ENCODE results near the gene GOT1. TPM values are rescaled to one million over a fixed set of nuclear protein-coding genes. Genes with fewer than 3 reads are reported as not detected.

GOT1 gene
- polyA plus RNA-seq, 2 donors, result 29.6 to 57.8 TPM

DNA sequence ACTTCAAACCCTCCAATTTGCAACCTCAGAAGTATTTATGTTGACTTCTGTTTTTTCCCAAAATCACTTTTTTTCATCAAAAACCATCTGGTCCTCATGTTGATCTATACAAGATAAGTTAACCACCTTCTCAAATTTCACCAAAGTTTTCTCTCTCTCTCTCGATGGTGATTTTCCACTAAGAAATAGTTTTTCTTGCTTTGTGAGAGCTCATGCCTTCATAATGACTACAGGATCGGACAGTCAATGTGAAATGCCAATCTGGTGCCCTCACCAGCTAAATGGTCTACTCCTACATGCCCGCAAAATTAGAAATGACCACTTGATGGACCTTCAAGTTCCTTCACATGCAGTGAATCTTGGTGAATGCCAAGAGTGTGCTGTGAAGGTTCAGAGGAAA is 60.9 kb downstream of the GOT1 start:
- H3K27ac ChIP-seq (ENCODE audit: low read depth in 2 of 2, low read length in 1 of 2), result no peak overlapping the region
- H3K36me3 ChIP-seq (ENCODE audit: control insufficient read depth in 2 of 2, insufficient read depth in 2 of 2, low read length in 1 of 2), result no peaks in the 10 kb centered on the region
- H3K27me3 ChIP-seq (ENCODE audit: control insufficient read depth in 1 of 2, insufficient read depth in 2 of 2, low read length in 2 of 2), result no peaks in the 10 kb centered on the region
- H3K4me1 ChIP-seq (ENCODE audit: control insufficient read depth in 2 of 2, insufficient read depth in 2 of 2, low read length in 1 of 2), result no peaks in the 10 kb centered on the region
- H3K4me3 ChIP-seq (ENCODE audit: low read depth in 1 of 2, low read length in 2 of 2), result no peak overlapping the region
- H3K9me3 ChIP-seq (ENCODE audit: control insufficient read depth in 2 of 2, insufficient read depth in 1 of 2, low read depth in 1 of 2, low read length in 1 of 2), result no peaks in the 10 kb centered on the region
- WGBS, 2 donors, result 86 to 89% methylated on average over 3 of the region's 3 CpGs

DNA sequence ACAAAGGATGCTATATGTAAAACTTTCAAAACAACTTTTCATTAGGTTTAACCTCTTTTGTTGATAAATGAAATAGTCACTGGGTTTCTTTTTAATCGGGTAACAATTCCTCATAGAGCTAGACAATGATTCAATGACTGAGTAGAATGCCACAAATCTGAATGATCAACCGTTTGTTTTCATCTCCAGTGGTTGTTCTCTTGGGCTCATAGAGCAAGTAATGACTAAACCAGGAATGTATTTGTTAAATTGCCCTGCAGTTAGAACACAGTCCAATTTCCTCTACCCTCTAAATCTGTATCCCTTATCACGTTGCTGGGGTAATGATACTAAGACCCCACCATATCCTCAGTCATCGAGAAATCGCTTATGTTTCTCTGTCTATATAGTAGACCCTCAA is 61.3 kb downstream of the GOT1 start:
- Histone ChIP-seq H3K4me3 (ENCODE audit: low read depth in 1 of 2, low read length in 2 of 2) (no peak overlapping the region), H3K4me1 (ENCODE audit: control insufficient read depth in 2 of 2, insufficient read depth in 2 of 2, low read length in 1 of 2) (no peaks in the 10 kb centered on the region), H3K36me3 (ENCODE audit: control insufficient read depth in 2 of 2, insufficient read depth in 2 of 2, low read length in 1 of 2) (no peaks in the 10 kb centered on the region), H3K27ac (ENCODE audit: low read depth in 2 of 2, low read length in 1 of 2) (no peak overlapping the region), H3K27me3 (ENCODE audit: control insufficient read depth in 1 of 2, insufficient read depth in 2 of 2, low read length in 2 of 2) (no peaks in the 10 kb centered on the region), H3K9me3 (ENCODE audit: control insufficient read depth in 2 of 2, insufficient read depth in 1 of 2, low read depth in 1 of 2, low read length in 1 of 2) (no peaks in the 10 kb centered on the region)
- WGBS, 2 donors, result 86 to 87% methylated on average over 5 of the region's 5 CpGs

- 63 to 68% methylated on average over 1 of the region's 1 CpG for WGBS, 2 donors
Observed at GRCh38 chr10:99368646-99369045, 61.8 kb downstream of the GOT1 start.

DNA sequence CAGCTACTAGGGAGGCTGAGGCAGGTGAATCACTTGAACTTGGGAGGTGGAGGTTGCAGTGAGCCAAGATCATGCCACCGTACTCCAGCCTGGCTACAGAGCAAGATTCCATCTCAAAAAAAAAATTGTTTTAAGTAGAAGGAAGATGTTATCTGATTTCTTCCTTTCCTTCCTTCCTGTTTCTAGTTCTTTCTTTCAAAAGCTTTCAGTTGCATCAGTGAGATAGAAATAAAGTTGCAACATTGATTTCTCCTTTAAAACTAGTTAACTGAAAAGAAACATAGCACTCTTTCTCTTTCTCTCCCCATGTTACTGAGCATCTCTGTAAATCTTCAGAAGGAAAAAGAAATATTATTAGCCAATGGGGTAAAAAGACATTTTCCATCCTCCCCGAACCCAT is 63.8 kb downstream of the GOT1 start:
- Histone ChIP-seq H3K27me3 (ENCODE audit: control insufficient read depth in 1 of 2, insufficient read depth in 2 of 2, low read length in 2 of 2) (no peaks in the 10 kb centered on the region), H3K27ac (ENCODE audit: low read depth in 2 of 2, low read length in 1 of 2) (no peak overlapping the region), H3K9me3 (ENCODE audit: control insufficient read depth in 2 of 2, insufficient read depth in 1 of 2, low read depth in 1 of 2, low read length in 1 of 2) (no peaks in the 10 kb centered on the region), H3K4me1 (ENCODE audit: control insufficient read depth in 2 of 2, insufficient read depth in 2 of 2, low read length in 1 of 2) (no peaks in the 10 kb centered on the region), H3K36me3 (ENCODE audit: control insufficient read depth in 2 of 2, insufficient read depth in 2 of 2, low read length in 1 of 2) (peaks cover 0 to 3% of the 10 kb centered on the region in 2 donors), H3K4me3 (ENCODE audit: low read depth in 1 of 2, low read length in 2 of 2) (no peak overlapping the region)
- 78 to 83% methylated on average over 2 of the region's 2 CpGs for whole genome bisulfite sequencing, 2 donors

More at GRCh38 chr10:99368646-99369045, 61.8 kb downstream of the GOT1 start:
- Histone ChIP-seq H3K27me3 (ENCODE audit: control insufficient read depth in 1 of 2, insufficient read depth in 2 of 2, low read length in 2 of 2) (no peaks in the 10 kb centered on the region), H3K9me3 (ENCODE audit: control insufficient read depth in 2 of 2, insufficient read depth in 1 of 2, low read depth in 1 of 2, low read length in 1 of 2) (no peaks in the 10 kb centered on the region), H3K36me3 (ENCODE audit: control insufficient read depth in 2 of 2, insufficient read depth in 2 of 2, low read length in 1 of 2) (no peaks in the 10 kb centered on the region), H3K27ac (ENCODE audit: low read depth in 2 of 2, low read length in 1 of 2) (no peak overlapping the region), H3K4me3 (ENCODE audit: low read depth in 1 of 2, low read length in 2 of 2) (no peak overlapping the region), H3K4me1 (ENCODE audit: control insufficient read depth in 2 of 2, insufficient read depth in 2 of 2, low read length in 1 of 2) (no peaks in the 10 kb centered on the region)

- Histone ChIP-seq H3K27me3 (ENCODE audit: control insufficient read depth in 1 of 2, insufficient read depth in 2 of 2, low read length in 2 of 2) (no peaks in the 10 kb centered on the region), H3K9me3 (ENCODE audit: control insufficient read depth in 2 of 2, insufficient read depth in 1 of 2, low read depth in 1 of 2, low read length in 1 of 2) (no peaks in the 10 kb centered on the region), H3K27ac (ENCODE audit: low read depth in 2 of 2, low read length in 1 of 2) (no peak overlapping the region), H3K4me3 (ENCODE audit: low read depth in 1 of 2, low read length in 2 of 2) (no peak overlapping the region), H3K36me3 (ENCODE audit: control insufficient read depth in 2 of 2, insufficient read depth in 2 of 2, low read length in 1 of 2) (peaks cover 0 to 3% of the 10 kb centered on the region in 2 donors), H3K4me1 (ENCODE audit: control insufficient read depth in 2 of 2, insufficient read depth in 2 of 2, low read length in 1 of 2) (no peaks in the 10 kb centered on the region)
- WGBS, 2 donors, result 76% methylated on average over 1 of the region's 1 CpG
Observed at GRCh38 chr10:99365736-99366135, 64.7 kb downstream of the GOT1 start.

DNA sequence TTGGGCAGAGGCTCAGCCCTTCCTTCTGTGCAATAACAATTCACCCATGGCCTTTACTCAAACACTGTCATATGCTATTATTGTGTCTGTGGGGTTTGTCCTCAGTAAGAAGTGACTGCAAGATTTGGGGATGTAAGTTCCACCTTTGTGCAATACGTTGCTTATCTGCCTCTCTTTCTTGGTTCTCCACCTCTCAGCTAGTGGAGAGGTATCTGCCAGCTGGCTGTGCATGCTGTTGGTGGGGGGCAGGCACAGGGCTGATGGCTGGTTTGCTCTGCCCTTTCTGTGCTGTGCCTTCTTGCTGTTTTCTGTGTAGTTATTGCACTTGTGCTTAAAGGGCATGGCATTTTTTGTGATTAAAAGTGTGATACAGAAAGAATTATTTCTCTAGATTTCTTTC is 65.1 kb downstream of the GOT1 start:
- Histone ChIP-seq H3K36me3 (ENCODE audit: control insufficient read depth in 2 of 2, insufficient read depth in 2 of 2, low read length in 1 of 2) (peaks cover 0 to 3% of the 10 kb centered on the region in 2 donors), H3K4me3 (ENCODE audit: low read depth in 1 of 2, low read length in 2 of 2) (no peak overlapping the region), H3K9me3 (ENCODE audit: control insufficient read depth in 2 of 2, insufficient read depth in 1 of 2, low read depth in 1 of 2, low read length in 1 of 2) (no peaks in the 10 kb centered on the region), H3K27me3 (ENCODE audit: control insufficient read depth in 1 of 2, insufficient read depth in 2 of 2, low read length in 2 of 2) (no peaks in the 10 kb centered on the region), H3K4me1 (ENCODE audit: control insufficient read depth in 2 of 2, insufficient read depth in 2 of 2, low read length in 1 of 2) (no peaks in the 10 kb centered on the region), H3K27ac (ENCODE audit: low read depth in 2 of 2, low read length in 1 of 2) (no peak overlapping the region)
- 33 to 59% methylated on average over 1 of the region's 1 CpG for WGBS, 2 donors

DNA sequence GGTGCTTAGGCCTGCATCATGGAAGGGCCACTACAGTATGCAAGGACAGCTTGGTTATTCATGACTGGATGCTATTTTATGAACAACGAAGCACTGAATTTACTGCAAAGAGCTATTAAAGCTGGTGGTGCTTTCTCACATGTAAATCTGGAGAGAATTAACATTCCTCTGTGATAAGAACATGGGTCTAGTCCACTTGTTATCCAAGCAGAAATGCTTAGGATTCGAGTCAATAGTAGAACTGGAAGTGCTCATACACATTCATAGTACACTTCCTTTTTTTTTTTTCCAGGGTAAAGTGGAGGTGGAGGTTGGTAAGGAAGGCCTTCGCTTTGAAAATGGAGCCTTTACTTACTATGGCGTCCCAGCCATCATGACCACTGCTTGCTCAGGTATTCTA is 66.3 kb downstream of the GOT1 start:
- H3K27ac ChIP-seq (ENCODE audit: low read depth in 2 of 2, low read length in 1 of 2), result no peak overlapping the region
- peaks cover 0 to 3% of the 10 kb centered on the region in 2 donors for H3K36me3 ChIP-seq (ENCODE audit: control insufficient read depth in 2 of 2, insufficient read depth in 2 of 2, low read length in 1 of 2)
- H3K4me3 ChIP-seq (ENCODE audit: low read depth in 1 of 2, low read length in 2 of 2), result no peak overlapping the region
- no peaks in the 10 kb centered on the region for H3K9me3 ChIP-seq (ENCODE audit: control insufficient read depth in 2 of 2, insufficient read depth in 1 of 2, low read depth in 1 of 2, low read length in 1 of 2)
- no peaks in the 10 kb centered on the region for H3K4me1 ChIP-seq (ENCODE audit: control insufficient read depth in 2 of 2, insufficient read depth in 2 of 2, low read length in 1 of 2)
- WGBS, 2 donors, result 81 to 85% methylated on average over 4 of the region's 4 CpGs
- H3K27me3 ChIP-seq (ENCODE audit: control insufficient read depth in 1 of 2, insufficient read depth in 2 of 2, low read length in 2 of 2), result no peaks in the 10 kb centered on the region

GRCh38 chr10:99360934-99361333 is 69.5 kb downstream of the GOT1 start:
- H3K27me3 ChIP-seq (ENCODE audit: control insufficient read depth in 1 of 2, insufficient read depth in 2 of 2, low read length in 2 of 2), result no peaks in the 10 kb centered on the region
- H3K4me1 ChIP-seq (ENCODE audit: control insufficient read depth in 2 of 2, insufficient read depth in 2 of 2, low read length in 1 of 2), result no peaks in the 10 kb centered on the region
- no peak overlapping the region for H3K27ac ChIP-seq (ENCODE audit: low read depth in 2 of 2, low read length in 1 of 2)
- H3K4me3 ChIP-seq (ENCODE audit: low read depth in 1 of 2, low read length in 2 of 2), result no peak overlapping the region
- H3K9me3 ChIP-seq (ENCODE audit: control insufficient read depth in 2 of 2, insufficient read depth in 1 of 2, low read depth in 1 of 2, low read length in 1 of 2), result no peaks in the 10 kb centered on the region
- 72 to 80% methylated on average over 5 of the region's 5 CpGs for WGBS, 2 donors
- peaks cover 0 to 3% of the 10 kb centered on the region in 2 donors for H3K36me3 ChIP-seq (ENCODE audit: control insufficient read depth in 2 of 2, insufficient read depth in 2 of 2, low read length in 1 of 2)

DNA sequence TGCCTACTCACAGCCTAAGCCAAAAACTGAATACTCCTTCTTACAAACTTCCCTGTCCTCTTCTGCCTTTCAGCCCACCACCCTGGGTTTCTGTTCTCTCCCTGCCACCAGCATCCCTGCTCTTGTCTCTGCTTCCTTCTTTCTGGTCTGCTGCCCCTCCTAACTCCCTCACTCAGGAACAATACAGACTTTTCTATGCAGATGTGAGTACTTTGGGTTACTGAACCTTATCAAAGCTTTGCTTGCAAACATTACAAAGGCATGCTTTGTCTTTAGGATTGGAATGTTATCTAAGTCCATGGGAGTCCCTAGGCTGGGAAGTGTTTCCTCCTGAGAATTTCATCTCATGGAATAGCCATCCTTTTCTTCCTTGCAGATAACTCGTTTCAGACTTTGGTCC is 72.3 kb downstream of the GOT1 start:
- Histone ChIP-seq H3K27me3 (ENCODE audit: control insufficient read depth in 1 of 2, insufficient read depth in 2 of 2, low read length in 2 of 2) (no peaks in the 10 kb centered on the region), H3K4me1 (ENCODE audit: control insufficient read depth in 2 of 2, insufficient read depth in 2 of 2, low read length in 1 of 2) (no peaks in the 10 kb centered on the region), H3K4me3 (ENCODE audit: low read depth in 1 of 2, low read length in 2 of 2) (no peak overlapping the region), H3K36me3 (ENCODE audit: control insufficient read depth in 2 of 2, insufficient read depth in 2 of 2, low read length in 1 of 2) (peaks cover 0 to 3% of the 10 kb centered on the region in 2 donors), H3K9me3 (ENCODE audit: control insufficient read depth in 2 of 2, insufficient read depth in 1 of 2, low read depth in 1 of 2, low read length in 1 of 2) (no peaks in the 10 kb centered on the region), H3K27ac (ENCODE audit: low read depth in 2 of 2, low read length in 1 of 2) (no peak overlapping the region)
- 61 to 75% methylated on average over 1 of the region's 1 CpG for WGBS, 2 donors

DNA sequence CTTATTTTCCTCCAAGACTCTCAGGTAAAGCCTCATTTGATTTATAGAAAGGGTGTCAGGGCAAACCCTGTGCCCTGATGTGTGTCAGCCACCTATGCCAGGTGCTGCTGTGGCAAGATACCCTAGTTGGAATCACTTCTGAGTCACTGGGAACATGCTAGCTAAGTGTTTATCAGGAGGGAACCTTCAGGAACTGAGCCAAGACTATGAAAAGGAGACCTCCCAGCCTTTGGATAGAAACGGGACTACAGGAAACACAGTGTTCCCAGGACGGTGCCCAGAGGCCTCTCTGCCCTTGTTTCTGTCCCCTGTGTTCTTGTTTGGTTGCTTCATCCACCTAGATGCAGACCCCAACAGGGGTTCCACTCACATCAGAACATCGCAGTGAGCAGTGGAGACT is 72.7 kb downstream of the GOT1 start:
- H3K9me3 ChIP-seq (ENCODE audit: control insufficient read depth in 2 of 2, insufficient read depth in 1 of 2, low read depth in 1 of 2, low read length in 1 of 2), result no peaks in the 10 kb centered on the region
- H3K36me3 ChIP-seq (ENCODE audit: control insufficient read depth in 2 of 2, insufficient read depth in 2 of 2, low read length in 1 of 2), result peaks cover 0 to 3% of the 10 kb centered on the region in 2 donors
- H3K4me1 ChIP-seq (ENCODE audit: control insufficient read depth in 2 of 2, insufficient read depth in 2 of 2, low read length in 1 of 2), result no peaks in the 10 kb centered on the region
- no peaks in the 10 kb centered on the region for H3K27me3 ChIP-seq (ENCODE audit: control insufficient read depth in 1 of 2, insufficient read depth in 2 of 2, low read length in 2 of 2)
- WGBS, 2 donors, result 56 to 64% methylated on average over 3 of the region's 3 CpGs
- H3K27ac ChIP-seq (ENCODE audit: low read depth in 2 of 2, low read length in 1 of 2), result no peak overlapping the region
- H3K4me3 ChIP-seq (ENCODE audit: low read depth in 1 of 2, low read length in 2 of 2), result no peak overlapping the region
